Activated CD4-positive, alpha-beta T cell treated with anti-CD3 and anti-CD28 coated beads for 36 hours (primary cell): ENCODE data around the gene HS3ST3A1. TPM values are rescaled to one million over a fixed set of nuclear protein-coding genes. Genes with fewer than 3 reads are reported as not detected.
A peak's percentile ranks its signal among the peaks of the same experiment; 100 is the strongest.

Experiments used
- ATAC-seq: fragments of 200-7000 bp; cut with Tn5 transposase; one replicate; pipeline ENCODE4 v1.10.0; 2021; ENCODE audit warnings: mild to moderate bottlenecking, moderate library complexity
- CTCF ChIA-PET: fragments of 350-600 bp; sonication (Branson Sonifier 250); formaldehyde crosslinking; loops from one replicate; lab custom pipeline; 2021; ENCODE audit warnings: antibody characterized with exemption; lab: Charles Lee
- POLR2A ChIA-PET: fragments of 350-600 bp; sonication (Branson Sonifier 250); formaldehyde crosslinking; loops from one replicate; lab custom pipeline; 2021; ENCODE audit warnings: antibody characterized with exemption, inconsistent platforms; lab: Charles Lee
- DNase-seq: peaks from one replicate; pipeline ENCODE4 v3.0.0-alpha.2; 2020
- H3K27ac Mint-ChIP-seq: one replicate; pipeline ENCODE4 v1.8.0; 2021; ENCODE audit warnings: mixed read lengths
- H3K27me3 Mint-ChIP-seq: one replicate; pipeline ENCODE4 v1.8.0; 2021; ENCODE audit warnings: mixed read lengths
- H3K36me3 Mint-ChIP-seq: one replicate; pipeline ENCODE4 v1.8.0; 2021; ENCODE audit warnings: low read depth, mixed read lengths
- H3K4me1 Mint-ChIP-seq: one replicate; pipeline ENCODE4 v1.8.0; 2021; ENCODE audit warnings: mixed read lengths
- H3K4me3 Mint-ChIP-seq: one replicate; pipeline ENCODE4 v1.8.0; 2021; ENCODE audit warnings: mild to moderate bottlenecking, moderate library complexity, mixed read lengths
- H3K9me3 Mint-ChIP-seq: one replicate; pipeline ENCODE4 v1.8.0; 2021; ENCODE audit warnings: low read depth, mixed read lengths
- intact Hi-C, 2 experiments: fragments of 100-400 bp; cut with DNase I in 1 of 2; cut with micrococcal nuclease in 1 of 2; formaldehyde crosslinking; loops; one replicate each; pipeline versions ENCODE4 v1.14.2 to v1.15.1; 2022 to 2024; cut with DNase I, micrococcal nuclease
- total RNA-seq, 2 experiments: library from RNA; stranded (reverse); gene quantifications; one replicate each; pipeline ENCODE4 v1.2.3, GENCODE V29; 2021

Gene HS3ST3A1
- total RNA-seq, 2 experiments from 2014 or later: 0.27 to 0.56 TPM

DNA sequence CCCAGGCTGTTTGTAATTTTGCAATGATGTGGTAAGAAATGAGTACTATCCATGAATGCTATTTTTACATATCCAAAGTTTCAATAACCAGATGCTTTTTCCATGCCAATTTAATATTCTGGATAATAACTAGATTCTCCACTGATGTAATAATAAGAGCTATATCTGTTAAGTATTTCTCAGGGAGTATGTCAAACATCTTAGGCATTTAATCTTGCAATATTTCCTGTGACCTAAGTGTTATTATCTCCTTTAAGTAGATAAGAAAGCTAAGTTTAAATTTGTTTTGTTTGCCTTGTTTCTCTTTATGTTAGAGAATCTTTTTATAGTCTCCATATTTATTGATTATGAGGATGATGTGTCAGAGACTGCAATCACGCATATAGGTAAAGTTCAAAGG, 32.3 kb upstream of the HS3ST3A1 start:
- ATAC-seq (no peak), DNase-seq (no peak)
- H3K4me3 Mint-ChIP-seq: no peak overlapping the region
- intact Hi-C loops: no loop called here
- no peaks in the 10 kb centered on the region for H3K36me3 Mint-ChIP-seq
- H3K27me3 Mint-ChIP-seq: peaks cover 9% of the 10 kb centered on the region
- H3K9me3 Mint-ChIP-seq: no peaks in the 10 kb centered on the region
- CTCF ChIA-PET: no interaction called here
- POLR2A ChIA-PET: no interaction called here
- H3K4me1 Mint-ChIP-seq: peaks cover 2% of the 10 kb centered on the region
- H3K27ac Mint-ChIP-seq: no peak overlapping the region

DNA sequence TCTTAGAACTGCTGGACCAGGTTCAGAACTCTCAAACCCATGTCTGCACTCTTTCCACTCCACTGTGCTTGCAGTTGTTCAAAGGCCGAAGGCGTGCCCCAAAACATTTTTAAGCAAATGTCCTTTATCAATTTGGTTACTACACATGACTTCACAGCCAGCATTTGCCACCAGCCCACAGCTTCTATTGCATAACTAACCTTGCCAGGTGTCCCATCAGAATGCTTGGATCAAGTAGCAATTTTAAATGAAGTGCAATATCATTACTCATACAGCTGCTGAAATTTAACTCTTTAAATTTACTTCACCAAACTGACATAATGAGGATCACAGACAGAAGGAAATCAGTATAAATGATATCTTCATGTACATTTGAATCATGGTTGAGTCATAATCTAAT, 29.8 kb upstream of the HS3ST3A1 start:
- POLR2A ChIA-PET: no interaction called here

DNA sequence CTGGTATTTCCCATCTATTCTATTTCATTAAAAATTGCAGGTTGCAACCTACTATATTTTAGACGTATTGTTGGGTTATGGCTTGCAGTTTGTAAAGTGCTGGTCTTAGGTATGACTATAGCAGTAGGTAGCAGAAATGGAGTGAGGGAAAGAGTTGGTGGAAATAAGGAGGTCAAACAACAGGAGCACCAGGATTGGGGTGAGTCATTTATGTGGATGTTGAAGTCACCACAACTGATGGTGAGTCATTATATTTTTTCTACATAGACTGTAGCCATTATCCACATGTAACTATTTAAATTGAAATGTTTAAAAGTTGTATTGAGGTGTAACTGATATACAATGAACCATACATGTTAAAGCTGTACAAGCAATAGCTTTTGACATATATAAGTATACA, 25.0 kb upstream of the HS3ST3A1 start:
- no peak for ATAC-seq
- DNase-seq: no peak
- CTCF ChIA-PET: no interaction called here

More for the DNA sequence above, 29.8 kb upstream of the HS3ST3A1 start:
- Mint-ChIP-seq H3K4me1 (no peaks in the 10 kb centered on the region), H3K27me3 (peaks cover 9% of the 10 kb centered on the region), H3K27ac (no peak overlapping the region), H3K36me3 (no peaks in the 10 kb centered on the region), H3K4me3 (no peak overlapping the region), H3K9me3 (no peaks in the 10 kb centered on the region)
- CTCF ChIA-PET: no interaction called here
- ATAC-seq (no peak), DNase-seq (no peak)
- intact Hi-C loops: no loop called here

DNA sequence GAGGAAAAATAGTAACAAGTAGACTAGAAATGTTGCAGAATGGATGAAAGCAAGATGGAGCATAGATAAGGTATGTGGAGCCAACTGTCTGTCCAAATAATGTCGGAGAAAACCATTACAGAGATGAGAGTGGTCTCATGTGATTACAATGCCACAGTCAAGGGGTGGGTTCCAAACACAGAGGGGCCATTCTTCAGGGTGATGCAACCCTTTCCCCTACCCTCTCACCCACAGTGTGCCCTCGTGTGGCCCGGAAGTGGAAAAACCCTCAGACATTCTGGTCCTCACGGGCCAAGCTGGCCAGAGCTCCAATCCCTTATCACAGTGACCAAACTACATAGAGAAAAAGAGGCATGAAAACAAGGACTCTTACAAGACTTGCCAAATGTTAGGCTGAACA, 17.7 kb upstream of the HS3ST3A1 start:
- POLR2A ChIA-PET: no interaction called here
- no peak for DNase-seq
- Mint-ChIP-seq H3K36me3 (no peaks in the 10 kb centered on the region), H3K27me3 (peaks cover 17% of the 10 kb centered on the region), H3K4me1 (no peaks in the 10 kb centered on the region), H3K4me3 (no peak overlapping the region), H3K9me3 (no peaks in the 10 kb centered on the region), H3K27ac (no peak overlapping the region)
- CTCF ChIA-PET: no interaction called here
- no peak for ATAC-seq
- intact Hi-C loops: no loop called here

More for the DNA sequence above, 25.0 kb upstream of the HS3ST3A1 start:
- Mint-ChIP-seq H3K9me3 (no peaks in the 10 kb centered on the region), H3K4me1 (no peaks in the 10 kb centered on the region), H3K27me3 (peaks cover 11% of the 10 kb centered on the region), H3K27ac (no peak overlapping the region), H3K4me3 (no peak overlapping the region), H3K36me3 (no peaks in the 10 kb centered on the region)
- POLR2A ChIA-PET: no interaction called here
- intact Hi-C loops: no loop called here

DNA sequence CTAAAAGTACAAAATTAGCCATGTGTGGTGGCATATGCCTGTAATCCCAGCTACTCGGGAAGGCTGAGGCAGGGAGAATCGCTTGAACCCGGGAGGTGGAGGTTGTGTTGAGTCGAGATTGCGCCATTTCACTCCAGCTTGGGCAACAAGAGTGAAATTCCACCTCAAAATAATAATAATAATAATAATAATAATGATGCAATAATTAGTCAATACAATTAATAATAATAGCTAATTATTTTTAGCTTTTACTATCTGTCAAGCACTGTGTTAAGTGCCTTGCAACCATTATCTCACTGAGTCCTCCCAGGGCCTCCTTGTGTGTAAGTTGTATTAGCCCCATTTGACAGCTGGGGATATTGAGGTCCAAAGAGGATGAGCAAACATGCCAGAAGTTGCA, 14.3 kb upstream of the HS3ST3A1 start:
- CTCF ChIA-PET: interaction anchor here (1.3 kb wide), 1 partner anchor 21 kb away, joined by 6 read pairs; no protein-coding TSS in a partner anchor
- Mint-ChIP-seq H3K27ac (no peak overlapping the region), H3K36me3 (no peaks in the 10 kb centered on the region), H3K27me3 (peaks cover 14% of the 10 kb centered on the region), H3K4me1 (no peaks in the 10 kb centered on the region), H3K9me3 (peaks cover 1% of the 10 kb centered on the region), H3K4me3 (no peak overlapping the region)
- intact Hi-C loops: no loop called here
- DNase-seq (no peak), ATAC-seq (no peak)
- POLR2A ChIA-PET: no interaction called here

DNA sequence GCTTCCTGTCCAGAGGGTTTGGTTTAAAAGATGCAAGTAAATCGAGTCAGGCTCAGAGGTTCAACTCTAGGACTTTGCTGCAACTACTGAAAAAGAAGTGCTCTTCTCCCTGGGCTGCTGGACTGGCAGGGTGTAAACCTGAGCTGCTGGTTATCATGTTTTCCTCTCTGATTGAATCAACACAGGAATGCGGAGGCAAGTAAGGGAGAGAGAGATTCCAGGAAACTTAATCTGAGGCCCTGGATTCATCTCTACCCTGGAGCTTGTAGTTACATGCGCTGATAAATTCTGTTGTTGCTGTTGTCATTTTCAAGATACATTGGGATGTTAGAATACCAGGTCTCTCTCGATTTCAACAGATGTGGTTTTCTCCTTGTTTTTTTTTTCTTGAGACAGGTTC, 8.2 kb upstream of the HS3ST3A1 start:
- ChIA-PET POLR2A (interaction anchor here (0.6 kb wide), 1 partner anchor 398 kb away, joined by 4 read pairs; no protein-coding TSS in a partner anchor), CTCF (no interaction called here)
- no peak for ATAC-seq
- Mint-ChIP-seq H3K27me3 (peaks cover 12% of the 10 kb centered on the region), H3K27ac (no peak overlapping the region), H3K4me3 (no peak overlapping the region), H3K36me3 (no peaks in the 10 kb centered on the region), H3K9me3 (peaks cover 1% of the 10 kb centered on the region), H3K4me1 (no peaks in the 10 kb centered on the region)
- DNase-seq: no peak
- intact Hi-C loops: no loop called here

DNA sequence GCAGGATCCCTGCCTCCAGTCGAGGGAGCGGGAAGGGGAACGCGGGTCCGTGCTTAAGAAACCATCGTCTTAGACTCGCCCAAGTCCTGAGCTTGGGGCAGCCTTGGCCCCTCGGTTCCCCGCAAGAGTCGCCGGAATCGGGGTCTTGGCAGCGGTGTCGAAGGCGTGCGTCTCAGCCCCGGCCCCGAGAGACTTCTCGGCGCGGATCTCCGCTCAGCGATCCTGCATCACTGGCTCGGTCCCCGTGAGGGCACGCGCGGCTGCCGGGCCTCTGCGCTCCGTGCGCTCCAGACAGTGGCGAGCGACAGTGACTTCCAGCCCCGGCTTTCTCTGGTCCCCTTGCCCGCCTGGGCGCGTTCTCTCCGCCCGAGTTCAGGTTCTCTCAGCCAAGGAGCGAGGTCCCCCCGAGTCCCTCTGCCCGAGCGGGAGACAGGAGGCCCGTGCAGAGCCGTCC, 380 bp downstream of the HS3ST3A1 start:
- Mint-ChIP-seq H3K9me3 (no peaks in the 10 kb centered on the region), H3K4me3 (peak overlapping the region; percentile 52), H3K36me3 (no peaks in the 10 kb centered on the region), H3K27ac (no peak overlapping the region), H3K27me3 (peaks cover 53% of the 10 kb centered on the region), H3K4me1 (peaks cover 10% of the 10 kb centered on the region)
- intact Hi-C loops: no loop called here
- POLR2A ChIA-PET: no interaction called here
- CTCF ChIA-PET: no interaction called here
- ATAC-seq (peak; percentile 36), DNase-seq (peak; percentile 25)

DNA sequence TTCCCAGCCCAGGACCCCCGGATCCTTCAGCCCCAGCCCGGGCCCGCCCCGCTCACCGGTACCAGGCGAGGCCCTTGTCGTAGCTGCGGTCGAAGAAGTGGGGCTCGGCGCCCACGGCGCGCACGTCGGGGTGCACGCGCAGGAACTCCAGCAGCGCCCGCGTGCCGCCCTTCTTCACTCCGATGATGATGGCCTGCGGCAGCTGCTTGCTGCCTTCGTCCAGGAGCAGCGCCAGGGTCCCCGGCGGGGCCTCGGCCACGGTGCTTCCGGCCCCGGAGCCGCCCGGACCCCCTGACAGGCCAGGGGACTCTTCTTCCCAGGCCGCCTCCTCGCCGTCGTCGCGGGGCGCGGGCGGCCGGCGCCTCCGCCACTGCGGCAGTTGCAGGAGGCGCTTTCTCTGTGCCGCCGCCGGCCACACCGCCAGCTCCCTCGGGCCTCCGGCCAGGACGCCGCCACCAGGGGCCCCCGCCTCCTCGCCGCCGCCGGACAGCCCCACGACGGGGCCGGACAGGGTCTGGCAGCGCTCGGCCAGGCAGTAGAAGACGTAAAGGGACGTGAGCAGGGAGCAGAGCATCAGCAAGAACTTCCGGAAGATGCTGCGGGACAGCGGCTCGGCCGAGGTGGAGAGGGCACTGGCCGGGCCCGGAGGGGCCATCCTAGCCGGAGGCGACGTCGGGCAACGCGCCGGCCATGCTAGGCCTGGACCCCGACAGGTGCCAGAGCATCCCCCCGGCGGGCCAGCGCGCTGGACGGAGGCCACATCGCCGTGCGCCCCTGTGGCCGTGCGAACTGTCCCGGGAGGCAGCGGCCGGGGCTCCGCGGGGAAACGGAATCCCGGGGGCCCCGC, 1.0 kb downstream of the HS3ST3A1 start:
- intact Hi-C loops: no loop called here
- Mint-ChIP-seq H3K27ac (no peak overlapping the region), H3K27me3 (peaks cover 55% of the 10 kb centered on the region), H3K4me1 (peaks cover 10% of the 10 kb centered on the region), H3K36me3 (no peaks in the 10 kb centered on the region), H3K9me3 (no peaks in the 10 kb centered on the region), H3K4me3 (no peak overlapping the region)
- POLR2A ChIA-PET: no interaction called here
- CTCF ChIA-PET: no interaction called here
- ATAC-seq (no peak), DNase-seq (peak; percentile 8)

DNA sequence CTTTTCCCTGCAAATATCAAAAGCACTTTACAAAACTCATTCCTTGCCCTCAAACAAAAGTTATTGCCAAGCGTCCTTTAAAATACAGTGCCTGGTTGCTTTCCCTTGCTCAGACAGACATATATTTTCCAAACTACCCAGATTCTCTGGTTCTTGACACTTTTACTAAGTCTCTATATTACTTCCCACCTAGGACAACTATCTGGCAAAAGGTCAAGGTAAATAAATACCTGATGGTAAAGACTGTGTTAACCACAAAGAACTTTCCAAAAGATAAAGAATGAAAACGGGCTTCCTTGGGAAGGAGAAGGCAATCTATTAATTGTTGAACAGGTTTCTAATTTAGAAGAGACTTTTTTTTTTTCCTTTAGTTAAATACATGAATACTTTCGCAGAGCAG, 1.9 kb downstream of the HS3ST3A1 start:
- H3K4me3 Mint-ChIP-seq: no peak overlapping the region
- no peaks in the 10 kb centered on the region for H3K9me3 Mint-ChIP-seq
- no peak for ATAC-seq
- no peak overlapping the region for H3K27ac Mint-ChIP-seq
- ChIA-PET POLR2A (no interaction called here), CTCF (no interaction called here)
- DNase-seq: no peak
- H3K36me3 Mint-ChIP-seq: no peaks in the 10 kb centered on the region
- peaks cover 55% of the 10 kb centered on the region for H3K27me3 Mint-ChIP-seq
- intact Hi-C loops: loop anchor here in 1 of 2 experiments (5.0 to 10.0 kb wide), 5 partner anchors 472 to 1905 kb away; no protein-coding TSS in a partner anchor
- peaks cover 10% of the 10 kb centered on the region for H3K4me1 Mint-ChIP-seq

DNA sequence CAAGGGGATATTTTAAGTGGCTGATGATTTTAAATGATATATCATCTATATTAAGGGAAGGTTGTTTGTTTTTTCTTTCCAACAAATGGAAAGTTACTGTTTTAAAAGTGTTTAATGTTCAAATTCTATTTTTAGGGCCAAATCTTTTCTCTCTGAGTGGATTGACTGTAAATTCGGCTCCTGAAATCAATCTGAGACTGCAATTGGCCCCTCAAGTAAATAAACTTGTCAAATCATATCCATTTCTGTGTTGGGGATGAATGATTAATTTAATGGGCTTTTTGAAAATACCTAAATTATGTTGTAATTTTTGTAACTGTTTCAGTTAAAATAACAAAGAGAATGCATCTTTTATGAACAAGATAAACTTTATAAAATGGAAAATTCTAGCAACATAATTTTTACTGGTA, 2.6 kb downstream of the HS3ST3A1 start:
- H3K27ac Mint-ChIP-seq: no peak overlapping the region
- DNase-seq (no peak), ATAC-seq (no peak)
- ChIA-PET POLR2A (interaction anchor here (0.6 kb wide), 1 partner anchor 705 kb away, joined by 4 read pairs; no protein-coding TSS in a partner anchor), CTCF (interaction anchor here (1.0 kb wide), 1 partner anchor 1557 kb away, joined by 5 read pairs; no protein-coding TSS in a partner anchor)
- intact Hi-C loops: loop anchor here in 1 of 2 experiments (5.0 to 10.0 kb wide), 5 partner anchors 473 to 1906 kb away; no protein-coding TSS in a partner anchor
- peaks cover 10% of the 10 kb centered on the region for H3K4me1 Mint-ChIP-seq
- H3K27me3 Mint-ChIP-seq: peaks cover 49% of the 10 kb centered on the region
- H3K36me3 Mint-ChIP-seq: no peaks in the 10 kb centered on the region
- H3K9me3 Mint-ChIP-seq: no peaks in the 10 kb centered on the region
- no peak overlapping the region for H3K4me3 Mint-ChIP-seq

DNA sequence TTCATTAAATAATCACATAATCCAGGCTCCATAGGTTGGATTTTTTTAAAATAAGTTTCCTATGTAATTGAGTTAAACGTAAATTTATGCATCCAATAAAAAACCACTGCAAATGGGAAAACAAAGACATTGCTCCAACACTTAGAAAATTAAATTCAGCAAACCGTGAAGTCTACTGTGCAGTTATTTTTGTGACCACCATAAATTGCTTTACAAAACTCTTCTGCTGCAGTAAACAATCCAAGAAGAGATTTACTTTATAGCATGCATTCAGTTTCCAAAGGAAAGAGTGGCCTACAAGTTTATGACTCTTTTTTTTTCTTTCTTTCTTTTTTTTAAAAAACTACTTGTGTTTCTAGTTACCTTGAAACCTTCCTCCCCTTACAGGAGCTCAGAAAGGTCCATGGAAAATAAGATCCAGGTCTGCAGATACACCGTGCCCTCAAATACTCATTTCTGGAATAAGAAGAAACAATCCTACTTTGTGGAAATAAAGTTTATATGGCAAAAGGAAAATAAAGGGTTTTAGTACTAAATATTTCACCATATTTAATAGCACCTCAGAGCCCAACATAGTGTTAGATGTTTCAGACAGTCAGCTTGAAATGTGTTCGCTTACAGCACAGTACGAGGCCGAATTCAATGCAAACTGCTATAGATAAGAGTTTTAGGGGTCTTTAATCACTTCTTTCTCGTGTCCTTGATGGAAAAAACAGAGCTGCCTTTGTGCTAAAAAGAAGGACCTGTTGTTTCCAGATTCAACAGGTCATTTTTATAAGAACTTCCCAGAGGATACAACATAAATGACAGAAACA, 3.2 kb downstream of the HS3ST3A1 start:
- POLR2A ChIA-PET: interaction anchor here (0.6 kb wide), 1 partner anchor 705 kb away, joined by 4 read pairs; no protein-coding TSS in a partner anchor
- intact Hi-C loops: loop anchor here in 1 of 2 experiments (5.0 to 10.0 kb wide), 5 partner anchors 474 to 1906 kb away; no protein-coding TSS in a partner anchor
- peaks cover 10% of the 10 kb centered on the region for H3K4me1 Mint-ChIP-seq
- CTCF ChIA-PET: interaction anchor here (0.6 to 1.0 kb wide), 2 partner anchors 341 to 1558 kb away, joined by 3 to 5 read pairs; no protein-coding TSS in a partner anchor
- H3K4me3 Mint-ChIP-seq: no peak overlapping the region
- ATAC-seq (no peak), DNase-seq (no peak)
- H3K27me3 Mint-ChIP-seq: peaks cover 46% of the 10 kb centered on the region
- no peaks in the 10 kb centered on the region for H3K36me3 Mint-ChIP-seq
- H3K9me3 Mint-ChIP-seq: no peaks in the 10 kb centered on the region
- H3K27ac Mint-ChIP-seq: no peak overlapping the region
